ENCODE measurements around the gene IMPACT. TPM values are rescaled to one million over a fixed set of nuclear protein-coding genes. Genes with fewer than 3 reads are reported as not detected.

IMPACT gene
- total RNA-seq, 1 donor from 2014 or later = 32.3 TPM

- no peaks in the 10 kb centered on the region for H3K9me3 Mint-ChIP-seq (ENCODE audit: unreplicated experiment)
- H3K27me3 ChIP-seq (ENCODE audit: insufficient read depth, low read length) = no peaks in the 10 kb centered on the region
- FAIRE-seq (no peak), DNase-seq (ENCODE audit: low read depth) (no peak)
- H3K9ac ChIP-seq (ENCODE audit: low read length) = no peak overlapping the region
- peaks cover 5% of the 10 kb centered on the region for H3K4me1 Mint-ChIP-seq (ENCODE audit: low read depth, unreplicated experiment)
- no peaks in the 10 kb centered on the region for H3K36me3 ChIP-seq (ENCODE audit: insufficient read depth, low read length)
- H3K27ac Mint-ChIP-seq (ENCODE audit: unreplicated experiment) = no peak overlapping the region
- no peaks in the 10 kb centered on the region for H4K20me1 ChIP-seq (ENCODE audit: insufficient read depth, low read length)
- TF ChIP-seq EZH2 (IDR thresholded peaks at IDR 0.05; ENCODE audit: insufficient read depth, low read length) (no peak), CTCF (IDR thresholded peaks at IDR 0.05; ENCODE audit: insufficient read depth, low read depth, low read length) (no peak)
- H3K36me3 Mint-ChIP-seq (ENCODE audit: low read depth, unreplicated experiment) = peaks cover 3% of the 10 kb centered on the region
- H3K27ac ChIP-seq (ENCODE audit: low read depth, low read length) = no peak overlapping the region
- no peaks in the 10 kb centered on the region for H3K9me3 ChIP-seq (ENCODE audit: insufficient read depth, low read depth, low read length)
- no peaks in the 10 kb centered on the region for H3K4me1 ChIP-seq (ENCODE audit: insufficient read depth, low read length)
- no peak overlapping the region for H2AFZ ChIP-seq (ENCODE audit: low read depth, low read length)
- peaks cover 2% of the 10 kb centered on the region for H3K27me3 Mint-ChIP-seq (ENCODE audit: low read depth, unreplicated experiment)
- H3K4me3 Mint-ChIP-seq (ENCODE audit: unreplicated experiment) = no peak overlapping the region
- no peaks in the 10 kb centered on the region for H3K79me2 ChIP-seq (ENCODE audit: insufficient read depth, low read length)
- H3K4me2 ChIP-seq (ENCODE audit: low read length) = no peak overlapping the region
- H3K4me3 ChIP-seq (ENCODE audit: insufficient read depth, low read depth, low read length) = no peak overlapping the region
Measured at GRCh38 chr18:24474406-24474805, 47.9 kb downstream of the IMPACT start.

- Histone ChIP-seq H3K36me3 (ENCODE audit: insufficient read depth, low read length) (no peaks in the 10 kb centered on the region), H3K4me3 (ENCODE audit: insufficient read depth, low read depth, low read length) (no peak overlapping the region), H4K20me1 (ENCODE audit: insufficient read depth, low read length) (no peaks in the 10 kb centered on the region), H3K27me3 (ENCODE audit: insufficient read depth, low read length) (no peaks in the 10 kb centered on the region), H2AFZ (ENCODE audit: low read depth, low read length) (no peak overlapping the region), H3K9ac (ENCODE audit: low read length) (no peak overlapping the region), H3K9me3 (ENCODE audit: insufficient read depth, low read depth, low read length) (no peaks in the 10 kb centered on the region), H3K79me2 (ENCODE audit: insufficient read depth, low read length) (no peaks in the 10 kb centered on the region), H3K4me2 (ENCODE audit: low read length) (no peak overlapping the region), H3K27ac (ENCODE audit: low read depth, low read length) (no peak overlapping the region), H3K4me1 (ENCODE audit: insufficient read depth, low read length) (no peaks in the 10 kb centered on the region)
- FAIRE-seq (no peak), DNase-seq (ENCODE audit: low read depth) (no peak)
- H3K36me3 Mint-ChIP-seq (ENCODE audit: low read depth, unreplicated experiment) = peaks cover 3% of the 10 kb centered on the region
- H3K9me3 Mint-ChIP-seq (ENCODE audit: unreplicated experiment) = peaks cover 2% of the 10 kb centered on the region
- H3K4me3 Mint-ChIP-seq (ENCODE audit: unreplicated experiment) = no peak overlapping the region
- peaks cover 5% of the 10 kb centered on the region for H3K4me1 Mint-ChIP-seq (ENCODE audit: low read depth, unreplicated experiment)
- no peak overlapping the region for H3K27ac Mint-ChIP-seq (ENCODE audit: unreplicated experiment)
- no peak for TF ChIP-seq CTCF (IDR thresholded peaks at IDR 0.05; ENCODE audit: insufficient read depth, low read depth, low read length)
- no peak for TF ChIP-seq EZH2 (IDR thresholded peaks at IDR 0.05; ENCODE audit: insufficient read depth, low read length)
- H3K27me3 Mint-ChIP-seq (ENCODE audit: low read depth, unreplicated experiment) = peaks cover 2% of the 10 kb centered on the region
Measured at GRCh38 chr18:24475926-24476589, 49.6 kb downstream of the IMPACT start.

DNA sequence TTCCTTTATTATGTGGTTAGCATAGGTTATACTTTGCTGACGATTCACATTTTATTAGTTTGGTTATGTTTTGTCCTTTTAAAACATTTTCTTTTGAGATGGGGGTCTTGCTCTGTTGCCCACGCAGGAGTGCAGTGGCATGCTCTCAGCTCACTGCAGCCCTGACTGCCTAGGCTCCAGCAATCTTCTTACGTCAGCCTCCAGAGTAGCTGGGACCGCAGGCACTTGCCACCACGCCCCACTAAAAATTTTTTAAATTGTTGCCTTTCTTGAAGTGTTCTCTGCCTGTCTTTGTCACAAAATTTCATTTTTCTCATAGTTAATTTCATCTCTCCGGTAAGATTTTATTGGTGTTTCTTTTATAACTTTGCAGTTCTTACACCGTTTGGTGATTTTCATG is 52.9 kb downstream of the IMPACT start:
- DNase-seq (ENCODE audit: low read depth) (no peak), FAIRE-seq (no peak)
- Histone ChIP-seq H3K4me2 (ENCODE audit: low read length) (no peak overlapping the region), H3K27me3 (ENCODE audit: insufficient read depth, low read length) (no peaks in the 10 kb centered on the region), H3K79me2 (ENCODE audit: insufficient read depth, low read length) (no peaks in the 10 kb centered on the region), H3K9ac (ENCODE audit: low read length) (no peak overlapping the region), H3K4me3 (ENCODE audit: insufficient read depth, low read depth, low read length) (no peak overlapping the region), H3K27ac (ENCODE audit: low read depth, low read length) (no peak overlapping the region), H3K9me3 (ENCODE audit: insufficient read depth, low read depth, low read length) (no peaks in the 10 kb centered on the region), H4K20me1 (ENCODE audit: insufficient read depth, low read length) (no peaks in the 10 kb centered on the region), H3K4me1 (ENCODE audit: insufficient read depth, low read length) (no peaks in the 10 kb centered on the region), H3K36me3 (ENCODE audit: insufficient read depth, low read length) (no peaks in the 10 kb centered on the region), H2AFZ (ENCODE audit: low read depth, low read length) (no peak overlapping the region)
- Mint-ChIP-seq H3K27ac (ENCODE audit: unreplicated experiment) (no peak overlapping the region), H3K4me3 (ENCODE audit: unreplicated experiment) (no peak overlapping the region), H3K27me3 (ENCODE audit: low read depth, unreplicated experiment) (peaks cover 2% of the 10 kb centered on the region), H3K9me3 (ENCODE audit: unreplicated experiment) (peaks cover 4% of the 10 kb centered on the region), H3K36me3 (ENCODE audit: low read depth, unreplicated experiment) (peaks cover 3% of the 10 kb centered on the region), H3K4me1 (ENCODE audit: low read depth, unreplicated experiment) (no peaks in the 10 kb centered on the region)
- TF ChIP-seq CTCF (IDR thresholded peaks at IDR 0.05; ENCODE audit: insufficient read depth, low read depth, low read length) = no peak
- no peak for TF ChIP-seq EZH2 (IDR thresholded peaks at IDR 0.05; ENCODE audit: insufficient read depth, low read length)

All from astrocyte (in vitro differentiated cells and primary cell).